Thoracic aorta (tissue), 2 donors: Measurements from ENCODE around the gene TYW5. TPM values are rescaled to one million over a fixed set of nuclear protein-coding genes. Genes with fewer than 3 reads are reported as not detected.

Experiments used
- ATAC-seq: fragments of 150-250 bp; one replicate; pipeline ENCODE4 v1.8.0; 2017; ENCODE audit warnings: low read depth; ENCODE audit not compliant: insufficient number of reproducible peaks, low FRiP score
- DNase-seq: peaks from one replicate; pipeline ENCODE4 v3.0.0-alpha.2; 2020; ENCODE audit warnings: low spot score
- H3K27ac ChIP-seq, 2 donors: fragments of 200-600 bp; sonication (generic); 1 replicate in 1 of 2; 2 replicates in 1 of 2; pipeline ENCODE4 v1.5.1; 2016; ENCODE audit warnings: mild to moderate bottlenecking in 2 of 2, moderate library complexity in 2 of 2
- H3K27me3 ChIP-seq: fragments of 200-600 bp; sonication (generic); replicated peaks from 2 replicates; pipeline ENCODE4 v1.6.0; 2016; ENCODE audit warnings: mild to moderate bottlenecking; ENCODE audit not compliant: insufficient read depth
- H3K36me3 ChIP-seq: fragments of 200-600 bp; sonication (generic); one replicate; pipeline ENCODE4 v1.5.1; 2016
- H3K4me1 ChIP-seq, 2 donors: fragments of 200-600 bp; sonication (generic); 1 replicate in 1 of 2; 2 replicates in 1 of 2; pipeline versions ENCODE4 v1.5.1 to v1.6.0; 2016; ENCODE audit warnings: low read depth in 2 of 2, mild to moderate bottlenecking in 1 of 2; ENCODE audit not compliant: control insufficient read depth in 1 of 2
- H3K4me3 ChIP-seq: fragments of 200-600 bp; sonication (generic); 2 replicates; pipeline ENCODE4 v1.5.1; 2016; ENCODE audit warnings: mild to moderate bottlenecking
- H3K9me3 ChIP-seq: fragments of 200-600 bp; sonication (generic); 2 replicates; pipeline ENCODE4 v1.5.1; 2016
- total RNA-seq, 2 donors: library from RNA; depleted of rRNA; stranded (reverse); fragments of >200 nt; gene quantifications; one replicate each; pipeline versions ENCODE4 v1.1.0 to v1.2.3, GENCODE V29; 2016
- TF ChIP-seq, protein P1 (sequence below): fragments of 200-600 bp; sonication (generic); IDR thresholded peaks from one replicate; pipeline ENCODE4 v1.5.1; 2019; ENCODE audit warnings: antibody characterized with exemption

The TYW5 gene
- total RNA-seq, 2 donors from 2014 or later, result 5.3 to 9.8 TPM

DNA sequence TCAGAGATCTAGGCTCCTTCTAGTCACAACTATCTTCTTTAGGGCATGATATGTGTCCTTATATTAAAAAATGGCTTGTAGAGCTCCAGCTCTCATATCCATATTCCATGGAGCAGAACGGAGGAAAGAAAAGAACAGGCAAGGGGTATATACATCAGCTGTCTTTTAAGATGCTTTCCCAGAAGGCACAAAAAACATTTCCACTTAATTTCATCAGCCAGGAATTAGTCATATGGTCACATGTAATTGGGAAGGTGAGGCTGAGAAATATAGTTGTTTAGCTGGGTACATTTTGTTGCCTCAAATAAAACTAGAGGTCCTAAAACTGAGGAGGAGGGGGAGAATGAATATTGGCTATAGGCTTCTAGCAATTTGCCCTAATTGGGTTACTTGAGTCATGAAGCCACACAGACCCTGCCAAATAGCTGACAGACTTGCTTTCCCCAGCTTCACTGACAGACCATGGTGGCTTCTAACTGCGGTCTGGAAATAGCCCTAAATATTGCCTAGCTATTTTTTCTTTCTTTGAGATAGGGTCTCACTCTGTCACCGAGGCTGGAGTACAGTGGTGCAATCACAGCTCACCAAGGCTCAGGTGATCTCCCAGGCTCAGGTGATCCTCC is 20.1 kb upstream of the TYW5 start:
- Histone ChIP-seq H3K4me3 (no peak overlapping the region), H3K4me1 (peaks cover 0 to 5% of the 10 kb centered on the region in 2 donors), H3K27me3 (no peaks in the 10 kb centered on the region), H3K9me3 (no peaks in the 10 kb centered on the region), H3K27ac (no peak overlapping the region), H3K36me3 (no peaks in the 10 kb centered on the region)
- DNase-seq (no peak), ATAC-seq (no peak)
- TF ChIP-seq, protein P1, sequence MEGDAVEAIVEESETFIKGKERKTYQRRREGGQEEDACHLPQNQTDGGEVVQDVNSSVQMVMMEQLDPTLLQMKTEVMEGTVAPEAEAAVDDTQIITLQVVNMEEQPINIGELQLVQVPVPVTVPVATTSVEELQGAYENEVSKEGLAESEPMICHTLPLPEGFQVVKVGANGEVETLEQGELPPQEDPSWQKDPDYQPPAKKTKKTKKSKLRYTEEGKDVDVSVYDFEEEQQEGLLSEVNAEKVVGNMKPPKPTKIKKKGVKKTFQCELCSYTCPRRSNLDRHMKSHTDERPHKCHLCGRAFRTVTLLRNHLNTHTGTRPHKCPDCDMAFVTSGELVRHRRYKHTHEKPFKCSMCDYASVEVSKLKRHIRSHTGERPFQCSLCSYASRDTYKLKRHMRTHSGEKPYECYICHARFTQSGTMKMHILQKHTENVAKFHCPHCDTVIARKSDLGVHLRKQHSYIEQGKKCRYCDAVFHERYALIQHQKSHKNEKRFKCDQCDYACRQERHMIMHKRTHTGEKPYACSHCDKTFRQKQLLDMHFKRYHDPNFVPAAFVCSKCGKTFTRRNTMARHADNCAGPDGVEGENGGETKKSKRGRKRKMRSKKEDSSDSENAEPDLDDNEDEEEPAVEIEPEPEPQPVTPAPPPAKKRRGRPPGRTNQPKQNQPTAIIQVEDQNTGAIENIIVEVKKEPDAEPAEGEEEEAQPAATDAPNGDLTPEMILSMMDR, result no peak

DNA sequence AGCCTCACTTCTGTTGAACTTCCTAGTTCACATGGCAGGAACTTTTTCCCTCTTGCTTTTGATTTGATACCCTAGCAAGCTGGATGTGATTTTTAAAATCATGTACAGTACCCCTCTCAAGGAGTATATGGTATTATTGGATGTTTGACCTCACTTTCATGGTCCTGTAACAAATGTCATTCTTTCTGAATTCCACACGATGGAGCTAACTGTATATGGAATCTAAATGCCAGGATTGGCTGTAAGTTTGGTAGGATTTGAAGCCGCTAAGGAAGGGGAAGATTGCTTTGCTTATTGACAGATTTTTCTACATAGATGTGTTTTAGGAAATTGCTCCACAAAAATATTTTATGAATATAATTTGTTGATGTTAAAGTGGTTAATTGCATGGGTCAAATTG is 18.4 kb upstream of the TYW5 start:
- Histone ChIP-seq H3K27me3 (no peaks in the 10 kb centered on the region), H3K4me1 (no peaks in the 10 kb centered on the region), H3K4me3 (no peak overlapping the region), H3K27ac (no peak overlapping the region), H3K36me3 (no peaks in the 10 kb centered on the region), H3K9me3 (no peaks in the 10 kb centered on the region)
- TF ChIP-seq, protein P1, result peak; percentile 23
- ATAC-seq, result no peak
- DNase-seq, result no peak

DNA sequence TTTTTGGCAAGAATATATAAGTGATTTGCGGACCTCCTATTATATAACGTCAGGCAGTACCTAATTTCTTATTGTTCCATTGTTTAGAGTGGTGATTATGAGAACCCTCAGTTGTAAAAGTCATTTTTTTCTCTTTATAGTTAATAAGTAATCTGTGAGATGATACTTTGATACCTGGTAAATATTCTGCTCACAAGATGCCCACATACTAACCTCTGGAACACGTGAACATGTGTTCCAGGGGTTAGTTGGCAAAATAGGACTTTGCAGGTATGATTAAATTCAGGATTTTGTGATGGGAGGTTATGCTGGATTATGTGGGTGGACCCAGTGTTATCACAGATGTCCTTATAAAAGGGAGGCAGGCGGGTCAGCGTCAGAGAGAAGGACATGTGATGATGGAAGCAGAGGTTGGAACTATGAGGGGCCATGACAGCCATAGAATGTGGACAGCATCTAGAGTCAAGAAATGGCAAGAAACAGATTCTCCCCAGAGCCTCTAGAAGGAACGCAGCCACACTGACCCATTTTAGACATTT is 16.9 kb upstream of the TYW5 start:
- Histone ChIP-seq H3K36me3 (no peaks in the 10 kb centered on the region), H3K27me3 (no peaks in the 10 kb centered on the region), H3K4me3 (no peak overlapping the region), H3K27ac (no peak overlapping the region), H3K4me1 (no peaks in the 10 kb centered on the region), H3K9me3 (no peaks in the 10 kb centered on the region)
- no peak for DNase-seq
- TF ChIP-seq, protein P1, result no peak
- ATAC-seq, result no peak

DNA sequence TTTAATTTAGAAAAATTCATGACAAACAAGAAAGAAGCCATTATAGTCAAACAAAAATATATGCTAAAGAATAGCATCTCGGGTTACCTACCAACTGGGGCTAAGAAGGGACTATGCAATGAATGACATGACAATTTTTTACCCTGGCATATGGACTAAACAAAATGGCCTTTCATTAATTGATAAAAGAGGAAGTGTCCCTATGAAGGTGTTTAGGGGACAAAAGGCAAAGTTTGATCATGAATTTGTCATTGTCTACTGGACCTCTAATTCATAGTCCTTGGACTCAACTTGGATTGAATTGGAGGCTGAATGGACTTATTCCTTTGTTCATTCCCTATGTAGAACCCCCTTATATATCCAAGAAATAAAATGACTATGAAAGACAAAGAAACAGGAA is 12.8 kb upstream of the TYW5 start:
- no peaks in the 10 kb centered on the region for H3K4me1 ChIP-seq
- ATAC-seq, result no peak
- no peak for DNase-seq

DNA sequence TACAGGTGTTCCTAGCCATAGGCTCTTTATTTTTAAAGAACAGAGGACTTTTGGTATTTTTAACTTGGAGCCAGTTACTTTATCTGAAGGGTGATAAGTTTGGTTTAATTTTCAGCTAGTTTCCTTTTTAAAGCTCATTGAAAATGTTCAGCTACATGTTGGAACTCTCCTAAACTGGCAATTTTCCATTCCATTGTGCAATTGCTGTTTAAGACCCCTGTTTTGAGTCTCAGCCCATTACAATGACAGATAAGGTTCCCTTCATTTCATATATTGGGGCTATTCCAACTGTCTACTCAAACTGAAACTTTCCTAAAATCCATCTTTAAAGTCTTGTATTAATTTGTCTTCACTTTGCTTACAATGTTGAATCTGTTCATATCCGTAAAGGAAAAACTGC is 11.7 kb upstream of the TYW5 start:
- H3K9me3 ChIP-seq, result no peaks in the 10 kb centered on the region
- no peak for DNase-seq
- TF ChIP-seq, protein P1, result no peak
- no peak overlapping the region for H3K27ac ChIP-seq
- no peaks in the 10 kb centered on the region for H3K27me3 ChIP-seq
- ATAC-seq, result no peak
- H3K4me3 ChIP-seq, result no peak overlapping the region
- H3K4me1 ChIP-seq, result no peaks in the 10 kb centered on the region
- H3K36me3 ChIP-seq, result peaks cover 18% of the 10 kb centered on the region

More for the DNA sequence above, 12.8 kb upstream of the TYW5 start:
- Histone ChIP-seq H3K36me3 (peaks cover 10% of the 10 kb centered on the region), H3K27ac (no peak overlapping the region), H3K4me3 (no peak overlapping the region), H3K9me3 (no peaks in the 10 kb centered on the region), H3K27me3 (no peaks in the 10 kb centered on the region)
- TF ChIP-seq, protein P1, result no peak
